Fibroblast of lung (primary cell): ENCODE results near the gene ADIPOR1. TPM values are rescaled to one million over a fixed set of nuclear protein-coding genes. Genes with fewer than 3 reads are reported as not detected.

Source experiments
- DNase-seq, 2 donors: peaks; one replicate each; pipeline versions ENCODE4 v3.0.0 to v3.0.0-alpha.2; 2010; ENCODE audit warnings: low read depth in 2 of 2
- H2AFZ ChIP-seq: 2 replicates; pipeline ENCODE4 v1.5.1; 2012; ENCODE audit warnings: low read length, control low read depth, inconsistent platforms
- H3K27ac ChIP-seq: 2 replicates; pipeline ENCODE4 v1.5.1; 2011; ENCODE audit warnings: low read length, control low read depth; ENCODE audit not compliant: insufficient read depth
- H3K27me3 ChIP-seq: 2 replicates; pipeline ENCODE4 v1.5.1; 2011; ENCODE audit warnings: mild to moderate bottlenecking, low read length; ENCODE audit not compliant: control insufficient read depth, insufficient read depth
- H3K36me3 ChIP-seq: 2 replicates; pipeline ENCODE4 v1.5.1; 2011; ENCODE audit warnings: low read length; ENCODE audit not compliant: control insufficient read depth, insufficient read depth
- H3K4me1 ChIP-seq: 2 replicates; pipeline ENCODE4 v1.5.1; 2011; ENCODE audit warnings: low read length; ENCODE audit not compliant: control insufficient read depth, insufficient read depth; ENCODE audit errors: extremely low read depth
- H3K4me2 ChIP-seq: 2 replicates; pipeline ENCODE4 v1.5.1; 2011; ENCODE audit warnings: low read length, control low read depth; ENCODE audit not compliant: insufficient read depth; ENCODE audit errors: extremely low read depth
- H3K4me3 ChIP-seq, 4 experiments: fragments of 200-600 bp in 1 of 4; sonication (generic) in 1 of 4; replicated peaks in 1 of 4; 2 replicates each; pipeline ENCODE4 v1.5.1; 2011 to 2016; ENCODE audit warnings: low read length in 4 of 4, low read depth in 3 of 4, mild to moderate bottlenecking in 3 of 4, control low read depth in 2 of 4, inconsistent platforms in 1 of 4, mixed read lengths in 1 of 4; ENCODE audit not compliant: insufficient read depth in 1 of 4; ENCODE audit errors: control extremely low read depth in 1 of 4
- H3K79me2 ChIP-seq: 2 replicates; pipeline ENCODE4 v1.5.1; 2012; ENCODE audit warnings: mild to moderate bottlenecking, low read length, inconsistent platforms; ENCODE audit not compliant: control insufficient read depth, insufficient read depth
- H3K9ac ChIP-seq: 2 replicates; pipeline ENCODE4 v1.5.1; 2011; ENCODE audit warnings: mild to moderate bottlenecking, low read length, control low read depth; ENCODE audit not compliant: insufficient read depth
- H3K9me3 ChIP-seq: 2 replicates; pipeline ENCODE4 v1.5.1; 2012; ENCODE audit warnings: low read depth, low read length; ENCODE audit not compliant: control insufficient read depth, insufficient read depth
- H4K20me1 ChIP-seq: 2 replicates; pipeline ENCODE4 v1.5.1; 2011; ENCODE audit warnings: low read length; ENCODE audit not compliant: control insufficient read depth, insufficient read depth; ENCODE audit errors: extremely low read depth
- CTCF ChIP-seq, 2 donors: IDR thresholded peaks in 1 of 2; conservative IDR thresholded peaks in 1 of 2; 1 replicate in 1 of 2; 2 replicates in 1 of 2; pipeline ENCODE4 v1.5.1; 2011 to 2012; ENCODE audit warnings: low read length in 2 of 2, control low read depth in 1 of 2, inconsistent platforms in 1 of 2, low read depth in 1 of 2, mild to moderate bottlenecking in 1 of 2
- EZH2 ChIP-seq: IDR thresholded peaks from 2 replicates; pipeline ENCODE4 v1.5.1; 2012; ENCODE audit warnings: low read length, control low read depth, mild to moderate bottlenecking; ENCODE audit errors: missing control alignments
- polyA plus RNA-seq, 2 donors: library from polyadenylated mRNA; depleted of rRNA in 1 of 2; stranded (reverse) in 1 of 2; unstranded in 1 of 2; fragments of >200 nt; gene quantifications; 2 replicates each; pipeline ENCODE4 v1.2.1, GENCODE V29; 2011 to 2012; ENCODE audit warnings: missing spikeins in 1 of 2
- total RNA-seq: library from RNA; depleted of rRNA; stranded (reverse); fragments of >200 nt; gene quantifications from 2 replicates; pipeline ENCODE4 v1.2.1, GENCODE V29; 2014

ADIPOR1 gene
- total and polyA plus RNA-seq, 2 donors (not counting 1 experiment from before 2014, with no cell fraction given) = 81.7 to 116 TPM

- no peak for DNase-seq
- no peak overlapping the region for H3K4me3 ChIP-seq
- no peak overlapping the region for H3K27ac ChIP-seq
- H3K27me3 ChIP-seq = no peaks in the 10 kb centered on the region
- no peaks in the 10 kb centered on the region for H3K4me1 ChIP-seq
- H3K36me3 ChIP-seq = peaks cover 3% of the 10 kb centered on the region
- no peak overlapping the region for H3K9ac ChIP-seq
- no peaks in the 10 kb centered on the region for H3K79me2 ChIP-seq
- TF ChIP-seq EZH2 = no peak
- TF ChIP-seq CTCF (conservative IDR thresholded peaks at IDR 0.05 in 1 of 2, IDR thresholded peaks at IDR 0.05 in 1 of 2; ENCODE audit: low read depth in 1 of 2, low read length in 2 of 2) = no peak
- H2AFZ ChIP-seq = no peak overlapping the region
- no peak overlapping the region for H3K4me2 ChIP-seq
- H4K20me1 ChIP-seq = no peaks in the 10 kb centered on the region
- no peaks in the 10 kb centered on the region for H3K9me3 ChIP-seq
Measured at GRCh38 chr1:202901555-202901954, 56.6 kb downstream of the ADIPOR1 start.

GRCh38 chr1:202892501-202892900 lies 65.6 kb downstream of the ADIPOR1 start:
- H3K79me2 ChIP-seq = peaks cover 6% of the 10 kb centered on the region
- no peaks in the 10 kb centered on the region for H3K4me1 ChIP-seq
- no peak overlapping the region for H3K27ac ChIP-seq
- no peak for TF ChIP-seq CTCF (conservative IDR thresholded peaks at IDR 0.05 in 1 of 2, IDR thresholded peaks at IDR 0.05 in 1 of 2; ENCODE audit: low read depth in 1 of 2, low read length in 2 of 2)
- TF ChIP-seq EZH2 = no peak
- H3K4me3 ChIP-seq = no peak overlapping the region
- H2AFZ ChIP-seq = no peak overlapping the region
- DNase-seq = no peak
- no peaks in the 10 kb centered on the region for H3K27me3 ChIP-seq
- no peak overlapping the region for H3K4me2 ChIP-seq
- H3K9me3 ChIP-seq = no peaks in the 10 kb centered on the region
- peaks cover 12% of the 10 kb centered on the region for H3K36me3 ChIP-seq
- no peak overlapping the region for H3K9ac ChIP-seq
- H4K20me1 ChIP-seq = no peaks in the 10 kb centered on the region

Other genes with a start within 250 kb of the ADIPOR1 start
- not detected in 2 replicates for gene SYT2, start 247.9 kb downstream of the ADIPOR1 start, total RNA-seq
- gene SYT2, start 247.9 kb downstream of the ADIPOR1 start, polyA plus RNA-seq = 0.02 and 0.03 TPM in 2 replicates
- 65.2 and 82.2 TPM in 2 replicates for gene KDM5B, start 149.9 kb downstream of the ADIPOR1 start, total RNA-seq
- gene KDM5B, start 149.9 kb downstream of the ADIPOR1 start, polyA plus RNA-seq = 33.5 and 52.0 TPM in 2 replicates
- 0.50 and 0.51 TPM in 2 replicates for gene PCAT6, start 147.4 kb downstream of the ADIPOR1 start, total RNA-seq
- 0.61 and 1.1 TPM in 2 replicates for gene PCAT6, start 147.4 kb downstream of the ADIPOR1 start, polyA plus RNA-seq
- 4.4 and 5.9 TPM in 2 replicates for gene RABIF, start 69.2 kb downstream of the ADIPOR1 start, total RNA-seq
- gene RABIF, start 69.2 kb downstream of the ADIPOR1 start, polyA plus RNA-seq = 14.6 and 15.8 TPM in 2 replicates
- 48.3 and 55.5 TPM in 2 replicates for gene KLHL12, start 31.1 kb downstream of the ADIPOR1 start, total RNA-seq
- 39.4 and 46.3 TPM in 2 replicates for gene KLHL12, start 31.1 kb downstream of the ADIPOR1 start, polyA plus RNA-seq
- gene CYB5R1, start 8.9 kb upstream of the ADIPOR1 start, total RNA-seq = 28.2 and 48.1 TPM in 2 replicates
- 36.9 and 41.2 TPM in 2 replicates for gene CYB5R1, start 8.9 kb upstream of the ADIPOR1 start, polyA plus RNA-seq
- 74.5 and 83.7 TPM in 2 replicates for gene TMEM183A, start 49.1 kb upstream of the ADIPOR1 start, total RNA-seq
- 74.2 and 75.3 TPM in 2 replicates for gene TMEM183A, start 49.1 kb upstream of the ADIPOR1 start, polyA plus RNA-seq
- gene PPFIA4, start 68.2 kb upstream of the ADIPOR1 start, total RNA-seq = 4.3 and 4.6 TPM in 2 replicates
- 0.36 and 3.2 TPM in 2 replicates for gene PPFIA4, start 68.2 kb upstream of the ADIPOR1 start, polyA plus RNA-seq
- gene MYOG, start 127.7 kb upstream of the ADIPOR1 start, total RNA-seq = not detected in 2 replicates
- 0.03 TPM in 1 of 2 replicates, not detected in the other for gene MYOG, start 127.7 kb upstream of the ADIPOR1 start, polyA plus RNA-seq
- 1.5 and 10.8 TPM in 2 replicates for gene ADORA1, start 169.4 kb upstream of the ADIPOR1 start, total RNA-seq
- 1.3 and 6.1 TPM in 2 replicates for gene ADORA1, start 169.4 kb upstream of the ADIPOR1 start, polyA plus RNA-seq
- 0.17 and 0.26 TPM in 2 replicates for gene MYBPH, start 217.5 kb upstream of the ADIPOR1 start, total RNA-seq
- 0.71 and 5.5 TPM in 2 replicates for gene MYBPH, start 217.5 kb upstream of the ADIPOR1 start, polyA plus RNA-seq
- 3.0 and 17.5 TPM in 2 replicates for gene CHI3L1, start 228.4 kb upstream of the ADIPOR1 start, total RNA-seq
- gene CHI3L1, start 228.4 kb upstream of the ADIPOR1 start, polyA plus RNA-seq = 4.2 and 42.8 TPM in 2 replicates